Thyroid gland (tissue), 4 donors: ENCODE results near the gene IL1R1. TPM values are rescaled to one million over a fixed set of nuclear protein-coding genes. Genes with fewer than 3 reads are reported as not detected.

Experiments used
- DNase-seq, 2 donors: peaks; one replicate each; pipeline ENCODE4 v3.0.0-alpha.2; 2019
- H3K27ac ChIP-seq, 3 donors: fragments of 200-600 bp; sonication (generic); 1 replicate in 2 of 3; 2 replicates in 1 of 3; pipeline ENCODE4 v1.5.1; 2016 to 2019; ENCODE audit warnings: mild to moderate bottlenecking in 1 of 3, moderate library complexity in 1 of 3
- H3K27me3 ChIP-seq: fragments of 200-600 bp; sonication (generic); one replicate; pipeline ENCODE4 v1.5.1; 2019
- H3K36me3 ChIP-seq, 2 donors: fragments of 200-600 bp; sonication (generic); one replicate each; pipeline ENCODE4 v1.5.1; 2016 to 2019
- H3K4me1 ChIP-seq, 2 donors: fragments of 200-600 bp; sonication (generic); one replicate each; pipeline ENCODE4 v1.5.1; 2017 to 2019
- H3K4me3 ChIP-seq, 3 donors: fragments of 200-600 bp; sonication (generic); replicated peaks in 1 of 3; 1 replicate in 2 of 3; 2 replicates in 1 of 3; pipeline ENCODE4 v1.5.1; 2016; ENCODE audit warnings: mild to moderate bottlenecking in 1 of 3
- H3K9me3 ChIP-seq: fragments of 200-600 bp; sonication (generic); one replicate; pipeline ENCODE4 v1.5.1; 2017
- CTCF ChIP-seq, 6 experiments: fragments of 200-600 bp in 3 of 6; fragments of 450-650 bp in 3 of 6; sonication (generic) in 3 of 6; IDR thresholded peaks; one replicate each; pipeline ENCODE4 v1.5.1; 2016 to 2019; ENCODE audit warnings: antibody characterized with exemption in 6 of 6, mild to moderate bottlenecking in 2 of 6, inconsistent platforms in 1 of 6, moderate library complexity in 1 of 6
- POLR2A ChIP-seq, 2 donors: fragments of 450-650 bp; IDR thresholded peaks; one replicate each; pipeline ENCODE4 v1.6.1; 2017; ENCODE audit warnings: antibody characterized with exemption in 2 of 2, mild to moderate bottlenecking in 2 of 2, moderate library complexity in 1 of 2
- WGBS, 2 donors: methylation state at CpG; one replicate each; pipeline ENCODE4 v1.1.5; 2017; 5-methylcytosine and 5-hydroxymethylcytosine counted together
- intact Hi-C: fragments of 100-400 bp; cut with DNase I; formaldehyde crosslinking; loops from one replicate; pipeline ENCODE4 v1.15.1; 2023
- total RNA-seq, 4 donors: library from RNA; depleted of rRNA; stranded (reverse); fragments of >200 nt; gene quantifications; one replicate each; pipeline ENCODE4 v1.2.3, GENCODE V29; 2016

IL1R1 gene
- total RNA-seq, 4 donors from 2014 or later: 57.6 to 220 (median 103) TPM

GRCh38 chr2:102112271-102112670, 30.3 kb upstream of the IL1R1 start:
- no peaks in the 10 kb centered on the region for H3K27me3 ChIP-seq
- intact Hi-C loops: no loop called here
- no peaks in the 10 kb centered on the region for H3K36me3 ChIP-seq
- peak overlapping the region; percentile 49 to 70 (median 68) for H3K27ac ChIP-seq
- no peaks in the 10 kb centered on the region for H3K9me3 ChIP-seq
- no peak for TF ChIP-seq CTCF (IDR thresholded peaks at IDR 0.05)
- TF ChIP-seq POLR2A (IDR thresholded peaks at IDR 0.05): no peak
- peaks cover 65 to 88% of the 10 kb centered on the region in 2 donors for H3K4me1 ChIP-seq
- H3K4me3 ChIP-seq: no peak overlapping the region
- WGBS, 2 donors: 21 to 92% methylated on average over 1 of the region's 1 CpG
- DNase-seq: no peak

GRCh38 chr2:102112692-102113665, 29.6 kb upstream of the IL1R1 start:
- Histone ChIP-seq H3K4me1 (peaks cover 70 to 90% of the 10 kb centered on the region in 2 donors), H3K36me3 (no peaks in the 10 kb centered on the region), H3K9me3 (no peaks in the 10 kb centered on the region), H3K4me3 (no peak overlapping the region), H3K27me3 (no peaks in the 10 kb centered on the region), H3K27ac (peak overlapping the region; percentile 49 to 70 (median 68))
- DNase-seq: no peak
- TF ChIP-seq CTCF (IDR thresholded peaks at IDR 0.05): no peak
- TF ChIP-seq POLR2A (IDR thresholded peaks at IDR 0.05): no peak
- 87 to 95% methylated on average over 10 of the region's 10 CpGs for WGBS, 2 donors
- intact Hi-C loops: no loop called here

- Histone ChIP-seq H3K27me3 (no peaks in the 10 kb centered on the region), H3K4me1 (peaks cover 82 to 98% of the 10 kb centered on the region in 2 donors), H3K4me3 (no peak overlapping the region), H3K9me3 (no peaks in the 10 kb centered on the region), H3K27ac (peak overlapping the region; percentile 19 to 70 (median 49)), H3K36me3 (no peaks in the 10 kb centered on the region)
- TF ChIP-seq POLR2A (IDR thresholded peaks at IDR 0.05): no peak
- TF ChIP-seq CTCF (IDR thresholded peaks at IDR 0.05): no peak
- intact Hi-C loops: no loop called here
- WGBS, 2 donors: 86 to 90% methylated on average over 6 of the region's 6 CpGs
- no peak for DNase-seq
Measured at GRCh38 chr2:102114290-102114721, 28.2 kb upstream of the IL1R1 start.

- peak; percentile 54 to 56 for DNase-seq
- no peaks in the 10 kb centered on the region for H3K9me3 ChIP-seq
- no peaks in the 10 kb centered on the region for H3K36me3 ChIP-seq
- 40% methylated on average over 5 of the region's 5 CpGs for WGBS, 2 donors
- peak in 1 of 6 experiments; percentile 5 for TF ChIP-seq CTCF (IDR thresholded peaks at IDR 0.05)
- peak in 1 of 2 donors; percentile 27 for TF ChIP-seq POLR2A (IDR thresholded peaks at IDR 0.05)
- no peaks in the 10 kb centered on the region for H3K27me3 ChIP-seq
- H3K27ac ChIP-seq: peak overlapping the region; percentile 49 to 70 (median 52)
- intact Hi-C loops: no loop called here
- H3K4me1 ChIP-seq: peaks cover 82 to 98% of the 10 kb centered on the region in 2 donors
- H3K4me3 ChIP-seq: no peak overlapping the region
Measured at GRCh38 chr2:102114851-102115497, 27.6 kb upstream of the IL1R1 start.
